Panc1 (cell line): Measurements from ENCODE around the gene DPCD. TPM values are rescaled to one million over a fixed set of nuclear protein-coding genes. Genes with fewer than 3 reads are reported as not detected.

ENCODE experiments used
- ATAC-seq: fragments of 200-7000 bp; cut with Tn5 transposase; 2 replicates; pipeline ENCODE4 v1.9.1; 2020; ENCODE audit warnings: mild to moderate bottlenecking, moderate library complexity
- BruUV-seq: library from RNA; stranded (reverse); fragments of 400-500 nt; replicated peaks from 2 replicates; lab custom pipeline; 2021; lab: Mats Ljungman, UMichigan
- CTCF ChIA-PET: fragments of 300-600 bp; sonication (Branson Sonifier 250); formaldehyde crosslinking; loops from one replicate; lab custom pipeline; 2022; ENCODE audit warnings: antibody characterized with exemption; lab: Charles Lee
- POLR2A ChIA-PET: fragments of 300-600 bp; sonication (Branson Sonifier 250); formaldehyde crosslinking; loops from one replicate; lab custom pipeline; 2022; ENCODE audit warnings: antibody characterized with exemption; lab: Charles Lee
- DNase-seq: peaks from one replicate; pipeline ENCODE4 v3.0.0-alpha.2; 2010; ENCODE audit warnings: low read depth, low spot score
- H3K27ac ChIP-seq: 2 replicates; pipeline ENCODE4 v1.5.1; 2011; ENCODE audit warnings: mild to moderate bottlenecking, low read length, inconsistent platforms
- H3K27me3 ChIP-seq: fragments of 200-500 bp; sonication (Bioruptor generic); 2 replicates; pipeline ENCODE4 v1.6.0; 2014; ENCODE audit warnings: low read length, inconsistent platforms; ENCODE audit not compliant: control insufficient read depth, insufficient read depth
- H3K36me3 ChIP-seq: fragments of 200-500 bp; sonication (Bioruptor generic); 2 replicates; pipeline ENCODE4 v1.5.1; 2014; ENCODE audit warnings: inconsistent platforms, mild to moderate bottlenecking, low read length, moderate library complexity; ENCODE audit not compliant: control insufficient read depth, insufficient read depth
- H3K4me1 ChIP-seq: 2 replicates; pipeline ENCODE4 v1.5.1; 2011; ENCODE audit warnings: inconsistent platforms, mild to moderate bottlenecking, low read length, moderate library complexity; ENCODE audit not compliant: control insufficient read depth, insufficient read depth
- H3K4me3 ChIP-seq, 2 experiments: 2 replicates each; pipeline ENCODE4 v1.5.1; 2011 to 2012; ENCODE audit warnings: low read depth in 2 of 2, low read length in 2 of 2, mild to moderate bottlenecking in 2 of 2, inconsistent platforms in 1 of 2, moderate library complexity in 1 of 2
- H3K9me3 ChIP-seq: fragments of 200-500 bp; sonication (Bioruptor generic); 2 replicates; pipeline ENCODE4 v1.5.1; 2014; ENCODE audit warnings: low read depth, mild to moderate bottlenecking, inconsistent platforms, low read length, moderate library complexity; ENCODE audit not compliant: control insufficient read depth, insufficient read depth
- CTCF ChIP-seq: fragments of 450-650 bp; IDR thresholded peaks from 2 replicates; pipeline ENCODE4 v1.5.1; 2017; ENCODE audit warnings: mild to moderate bottlenecking
- POLR2AphosphoS5 ChIP-seq: IDR thresholded peaks from 2 replicates; pipeline ENCODE4 v1.6.1; 2012; ENCODE audit warnings: mild to moderate bottlenecking, low read depth, low read length, moderate library complexity
- REST ChIP-seq, 2 experiments: IDR thresholded peaks; 2 replicates each; pipeline ENCODE4 v1.6.1; 2011 to 2012; ENCODE audit warnings: low read depth in 2 of 2, control low read depth in 1 of 2, low read length in 1 of 2, mild to moderate bottlenecking in 1 of 2, moderate library complexity in 1 of 2; ENCODE audit not compliant: insufficient read depth in 1 of 2
- SIN3A ChIP-seq: IDR thresholded peaks from 2 replicates; pipeline ENCODE4 v1.6.1; 2012; ENCODE audit warnings: low read depth, mild to moderate bottlenecking, low read length, moderate library complexity, borderline replicate concordance; ENCODE audit not compliant: insufficient read depth
- TCF7L2 ChIP-seq: IDR thresholded peaks from 2 replicates; pipeline ENCODE4 v1.6.1; 2011; ENCODE audit warnings: mild to moderate bottlenecking, low read depth, low read length, inconsistent platforms
- in situ Hi-C: cut with HindIII; loops from 2 replicates; pipeline ENCODE4 v1.10.0; 2016; ENCODE audit warnings: low sequenced_read_pairs, low pct_unique_long_range_greater_than_20kb
- intact Hi-C: fragments of 100-400 bp; cut with micrococcal nuclease; formaldehyde crosslinking; loops from one replicate; pipeline ENCODE4 v1.10.0; 2022; ENCODE audit not compliant: unreplicated experiment
- total RNA-seq: library from RNA; stranded (reverse); gene quantifications from one replicate; pipeline ENCODE4 v1.2.1, GENCODE V29; 2021; ENCODE audit not compliant: unreplicated experiment

Gene DPCD
- total RNA-seq, 1 experiment from 2014 or later: 27.6 TPM

- peak overlapping the region; percentile 71 to 94 for H3K4me3 ChIP-seq
- TF ChIP-seq POLR2AphosphoS5: no peak
- no peak for TF ChIP-seq TCF7L2
- no peak; the same call in 1 of the 2 replicates for TF ChIP-seq SIN3A
- 0 out of 4 replicates have a peak, but pooled peaks of 1 of the 2 experiments have one; percentile 20 for TF ChIP-seq REST (IDR thresholded peaks at IDR 0.05; ENCODE audit: insufficient read depth in 1 of 2, low read depth in 2 of 2, low read length in 1 of 2)
- peak; percentile 97 for TF ChIP-seq CTCF
- peaks cover 7% of the 10 kb centered on the region; the same call in 1 of the 2 replicates for H3K4me1 ChIP-seq
- intact Hi-C loops (loop anchor here (2.0 kb wide), 2 partner anchors 269 to 355 kb away; no protein-coding TSS in a partner anchor), in situ Hi-C loops (no loop called here)
- peaks cover 7% of the 10 kb centered on the region for H3K27me3 ChIP-seq
- no peaks in the 10 kb centered on the region for H3K36me3 ChIP-seq
- H3K27ac ChIP-seq: peak overlapping the region; percentile 75
- DNase-seq: no peak
- BruUV-seq: no TSS peak
- ChIA-PET POLR2A (interaction anchor here (0.7 kb wide), 1 partner anchor 13 kb away, joined by 3 read pairs; no protein-coding TSS in a partner anchor), CTCF (interaction anchor here (0.5 to 2.9 kb wide), 17 partner anchors 19 to 1231 kb away, joined by 3 to 21 read pairs (median 7); no protein-coding TSS in a partner anchor)
- peak; percentile 87 for ATAC-seq
- H3K9me3 ChIP-seq: no peaks in the 10 kb centered on the region
Measured at GRCh38 chr10:101569622-101570427, 18.3 kb upstream of the DPCD start.

DNA sequence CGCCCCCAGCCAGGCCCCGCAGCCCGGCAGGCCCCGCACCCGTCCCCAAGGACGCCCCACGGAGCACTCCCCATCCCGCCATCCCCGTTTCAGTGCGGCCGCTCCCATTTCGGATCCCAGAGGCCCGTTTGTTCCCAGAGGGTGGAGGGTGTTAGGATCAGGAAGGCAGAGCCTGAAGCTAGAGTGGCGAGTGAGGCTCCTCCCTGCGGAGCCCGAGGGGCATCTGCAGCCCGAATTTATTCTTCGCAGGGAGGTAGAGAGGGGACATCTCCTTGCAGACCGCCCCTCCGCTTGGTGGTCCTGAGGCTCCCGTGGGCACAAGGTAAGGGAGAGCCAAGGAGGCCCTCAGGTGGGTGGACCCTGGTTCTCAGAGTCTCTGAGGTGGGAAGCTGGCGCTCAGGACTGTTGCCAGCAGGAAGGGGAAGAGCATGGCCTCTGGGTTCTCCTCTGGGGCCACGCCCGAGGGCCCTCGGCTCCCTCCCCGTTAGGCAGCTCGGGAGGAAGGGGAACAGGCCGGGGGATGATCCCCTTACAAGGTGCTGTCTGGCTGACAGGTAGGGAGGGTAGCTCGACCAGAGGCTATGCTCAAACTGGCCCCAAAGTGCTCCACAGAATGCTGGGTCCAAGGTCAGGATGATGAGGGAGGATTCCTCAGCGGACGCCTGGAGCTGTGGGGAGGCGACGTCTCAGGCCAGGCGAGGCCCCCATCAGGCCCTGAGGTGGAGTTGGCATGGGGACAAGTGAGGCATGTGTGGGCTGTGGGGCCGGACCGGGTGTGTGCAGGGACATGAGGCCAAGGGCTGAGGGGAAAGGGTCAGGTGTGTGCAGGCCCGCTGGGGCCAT, 17.5 kb upstream of the DPCD start:
- intact Hi-C loops: loop anchor here (2.0 kb wide), 2 partner anchors 270 to 356 kb away; no protein-coding TSS in a partner anchor
- ATAC-seq (peak; percentile 56), DNase-seq (no peak)
- POLR2A ChIA-PET: interaction anchor here (0.7 kb wide), 1 partner anchor 14 kb away, joined by 3 read pairs; no protein-coding TSS in a partner anchor
- TF ChIP-seq REST (IDR thresholded peaks at IDR 0.05; ENCODE audit: insufficient read depth in 1 of 2, low read depth in 2 of 2, low read length in 1 of 2) (no peak), TCF7L2 (no peak), POLR2AphosphoS5 (no peak), SIN3A (no peak), CTCF (no peak)
- Histone ChIP-seq H3K9me3 (no peaks in the 10 kb centered on the region), H3K4me3 (peak overlapping the region; percentile 71 to 94), H3K27ac (peak overlapping the region; percentile 60), H3K4me1 (peaks cover 7% of the 10 kb centered on the region; the same call in 1 of the 2 replicates), H3K36me3 (no peaks in the 10 kb centered on the region), H3K27me3 (peaks cover 7% of the 10 kb centered on the region)
- CTCF ChIA-PET: interaction anchor here (0.5 to 2.9 kb wide), 17 partner anchors 11 to 1230 kb away, joined by 3 to 21 read pairs (median 5); no protein-coding TSS in a partner anchor
- BruUV-seq: no TSS peak
- in situ Hi-C loops: no loop called here
